HUES6 (cell line): Measurements from ENCODE around the gene FYTTD1.

Experiments
- H3K27ac ChIP-seq: 2 replicates; pipeline ENCODE4 v1.7.0; 2013; ENCODE audit warnings: low read depth, mild to moderate bottlenecking, low read length, inconsistent platforms
- H3K27me3 ChIP-seq: 2 replicates; pipeline ENCODE4 v1.6.1; 2013; ENCODE audit warnings: low read length; ENCODE audit not compliant: control insufficient read depth, insufficient read depth
- H3K36me3 ChIP-seq: 2 replicates; pipeline ENCODE4 v1.6.1; 2013; ENCODE audit warnings: low read length; ENCODE audit not compliant: control insufficient read depth, insufficient read depth
- H3K4me1 ChIP-seq: 2 replicates; pipeline ENCODE4 v1.6.1; 2013; ENCODE audit warnings: low read length; ENCODE audit not compliant: control insufficient read depth, insufficient read depth
- H3K4me3 ChIP-seq: 2 replicates; pipeline ENCODE4 v1.5.1; 2013; ENCODE audit warnings: low read depth, low read length
- H3K9ac ChIP-seq: one replicate; pipeline ENCODE4 v1.6.1; 2013; ENCODE audit warnings: mild to moderate bottlenecking, low read length
- H3K9me3 ChIP-seq: 2 replicates; pipeline ENCODE4 v1.6.1; 2013; ENCODE audit warnings: low read depth, low read length; ENCODE audit not compliant: control insufficient read depth, insufficient read depth

Gene FYTTD1

GRCh38 chr3:197835509-197835908, 85.8 kb downstream of the FYTTD1 start:
- Histone ChIP-seq H3K9me3 (no peaks in the 10 kb centered on the region), H3K36me3 (peaks cover 74% of the 10 kb centered on the region), H3K9ac (no peak overlapping the region), H3K4me1 (no peaks in the 10 kb centered on the region), H3K27me3 (no peaks in the 10 kb centered on the region), H3K4me3 (no peak overlapping the region), H3K27ac (no peak overlapping the region)

DNA sequence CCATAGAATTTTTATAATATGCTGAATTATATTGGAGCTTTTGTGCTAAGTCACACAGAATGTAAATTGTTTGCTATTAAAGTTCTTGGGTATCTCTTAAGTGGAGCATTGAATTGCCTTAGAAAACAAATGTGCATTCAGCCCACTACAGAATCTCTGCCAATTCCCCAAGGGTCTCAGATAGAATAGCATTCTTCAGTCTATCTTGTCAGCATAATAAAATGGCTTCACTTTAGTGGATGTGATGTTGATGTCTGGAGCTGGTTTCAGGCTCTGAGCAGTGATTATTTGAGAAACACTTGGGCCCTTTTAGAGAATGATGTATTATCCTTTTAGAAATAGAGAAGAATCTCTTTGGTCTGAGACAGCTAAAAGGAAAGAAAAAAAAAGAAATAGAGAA, 86.6 kb downstream of the FYTTD1 start:
- Histone ChIP-seq H3K9me3 (no peaks in the 10 kb centered on the region), H3K27ac (no peak overlapping the region), H3K36me3 (peaks cover 75% of the 10 kb centered on the region), H3K4me3 (no peak overlapping the region), H3K27me3 (no peaks in the 10 kb centered on the region), H3K9ac (no peak overlapping the region), H3K4me1 (no peaks in the 10 kb centered on the region)
